Measurements from ENCODE around the gene OXLD1. TPM values are rescaled to one million over a fixed set of nuclear protein-coding genes. Genes with fewer than 3 reads are reported as not detected.

Gene OXLD1
- 40.2 and 66.0 TPM in 2 replicates for total RNA-seq (2021)
- Bru-seq, nascent RNA: percentile 70 among the genes with signal in this experiment
- percentile 81 among the genes with signal in this experiment for BruChase-seq, experiment 1, labeled RNA remaining after a 2-hour chase
- percentile 73 among the genes with signal in this experiment for BruChase-seq, experiment 2, labeled RNA remaining after a 6-hour chase
- long read RNA-seq, transcript OXLD1-206 (1 exons, 1,600 nt): major isoform, 44 of 87 reads
- long read RNA-seq, transcript OXLD1-207 (2 exons, 821 nt): minor isoform, 22 of 87 reads
- long read RNA-seq, transcript OXLD1-201 (2 exons, 620 nt): minor isoform, 14 of 87 reads
- long read RNA-seq, partial matches to known transcripts: 0 of 87 reads
- long read RNA-seq, other reads (novel, unspliced or antisense): 0 of 87 reads

DNA sequence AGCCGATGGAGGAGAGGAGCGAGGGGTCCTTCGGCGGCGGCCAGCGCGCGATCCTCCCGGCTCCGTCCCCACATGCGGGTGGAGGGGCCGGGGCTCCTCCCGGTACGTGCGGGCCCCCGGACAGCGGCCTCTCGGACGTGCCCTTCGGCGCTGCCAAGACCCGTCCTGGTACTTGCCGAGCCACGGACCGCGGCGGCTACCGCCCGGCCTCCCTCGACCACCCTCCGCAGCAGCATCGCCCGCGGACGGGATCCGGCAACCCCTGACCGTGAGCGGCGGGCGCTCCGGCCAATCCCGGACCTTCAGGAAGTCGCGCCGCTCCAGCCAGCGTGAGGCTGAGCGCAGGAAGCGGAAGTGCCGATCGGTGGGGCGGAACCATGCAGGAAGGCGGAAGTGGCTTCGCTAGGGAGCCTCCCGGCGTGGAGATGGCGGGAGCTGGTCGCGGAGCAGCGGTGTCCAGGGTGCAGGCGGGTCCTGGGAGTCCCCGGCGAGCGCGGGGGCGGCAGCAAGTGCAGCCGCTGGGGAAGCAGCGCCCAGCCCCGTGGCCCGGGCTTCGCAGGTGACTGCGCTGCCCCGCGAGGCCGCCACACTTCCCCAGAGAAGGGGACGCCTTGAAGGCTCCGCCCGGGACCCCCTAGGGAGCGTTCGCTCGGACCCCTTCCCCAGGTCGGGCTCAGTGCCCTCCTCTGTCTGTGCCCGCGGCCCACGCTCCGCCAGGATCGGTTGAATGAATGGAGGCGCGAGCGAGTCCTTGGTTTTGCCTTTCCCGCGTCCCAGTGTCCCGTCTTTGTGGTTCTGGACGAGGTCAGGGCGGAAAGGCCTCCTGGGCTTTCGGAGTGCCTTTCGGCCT lies at the start of gene OXLD1, which contains the start of gene CCDC137:
Gene OXLD1 (minus strand): TSS at position 264 of the 850 bp plus-strand sequence. CDS start 28 bp downstream, at position 236.
Gene CCDC137 (plus strand): TSS at position 396 of the 850 bp plus-strand sequence. CDS start 30 bp downstream, at position 426.
- ChIA-PET CTCF (no interaction called here), POLR2A (ENCODE audit: unreplicated experiment) (interaction anchor here (0.6 kb wide), 2 partner anchors 15 to 149 kb away, joined by 4 to 32 read pairs; no protein-coding TSS in a partner anchor)
- Histone ChIP-seq H3K4me3 (peak within 1 kb of the TSS; percentile 86), H3F3A (ENCODE audit: insufficient read depth, low read depth) (peaks cover 10% of the 10 kb centered on the region; the same call in 1 of the 2 replicates), H2AFZ (peak within 1 kb of the TSS; percentile 83), H3K27me3 (ENCODE audit: insufficient read depth, low read depth) (no peaks in the 10 kb centered on the region), H4K20me1 (ENCODE audit: insufficient read depth) (no peaks in the 10 kb centered on the region), H3K9me2 (ENCODE audit: insufficient read depth) (no peaks in the 10 kb centered on the region), H3K36me3 (ENCODE audit: low read depth) (no peaks in the 10 kb centered on the region), H3K9me3 (ENCODE audit: insufficient read depth, low read depth) (no peaks in the 10 kb centered on the region), H3K79me2 (ENCODE audit: low read depth) (peaks cover 42% of the 10 kb centered on the region), H3K27ac (peak within 1 kb of the TSS; percentile 19; the same call in 1 of the 2 replicates), H3K4me1 (replicated peaks; ENCODE audit: insufficient read depth) (peaks cover 10% of the 10 kb centered on the region), H3K4me2 (peak within 1 kb of the TSS; percentile 75)
- no peak for TF ChIP-seq EZH2 (IDR thresholded peaks at IDR 0.05; ENCODE audit: low read depth)
- TF ChIP-seq, protein P1, sequence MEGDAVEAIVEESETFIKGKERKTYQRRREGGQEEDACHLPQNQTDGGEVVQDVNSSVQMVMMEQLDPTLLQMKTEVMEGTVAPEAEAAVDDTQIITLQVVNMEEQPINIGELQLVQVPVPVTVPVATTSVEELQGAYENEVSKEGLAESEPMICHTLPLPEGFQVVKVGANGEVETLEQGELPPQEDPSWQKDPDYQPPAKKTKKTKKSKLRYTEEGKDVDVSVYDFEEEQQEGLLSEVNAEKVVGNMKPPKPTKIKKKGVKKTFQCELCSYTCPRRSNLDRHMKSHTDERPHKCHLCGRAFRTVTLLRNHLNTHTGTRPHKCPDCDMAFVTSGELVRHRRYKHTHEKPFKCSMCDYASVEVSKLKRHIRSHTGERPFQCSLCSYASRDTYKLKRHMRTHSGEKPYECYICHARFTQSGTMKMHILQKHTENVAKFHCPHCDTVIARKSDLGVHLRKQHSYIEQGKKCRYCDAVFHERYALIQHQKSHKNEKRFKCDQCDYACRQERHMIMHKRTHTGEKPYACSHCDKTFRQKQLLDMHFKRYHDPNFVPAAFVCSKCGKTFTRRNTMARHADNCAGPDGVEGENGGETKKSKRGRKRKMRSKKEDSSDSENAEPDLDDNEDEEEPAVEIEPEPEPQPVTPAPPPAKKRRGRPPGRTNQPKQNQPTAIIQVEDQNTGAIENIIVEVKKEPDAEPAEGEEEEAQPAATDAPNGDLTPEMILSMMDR (conservative IDR thresholded peaks at IDR 0.05): no peak
- intact Hi-C loops (cut with micrococcal nuclease; ENCODE audit: unreplicated experiment): loop anchor here (1.0 kb wide), 1 partner anchor 29 kb away; the partner anchor contains the start of genes NPLOC4 and TSPAN10
- BruUV-seq (replicated peaks): no TSS peak
- DNase-seq: peak; percentile 81 to 96

DNA sequence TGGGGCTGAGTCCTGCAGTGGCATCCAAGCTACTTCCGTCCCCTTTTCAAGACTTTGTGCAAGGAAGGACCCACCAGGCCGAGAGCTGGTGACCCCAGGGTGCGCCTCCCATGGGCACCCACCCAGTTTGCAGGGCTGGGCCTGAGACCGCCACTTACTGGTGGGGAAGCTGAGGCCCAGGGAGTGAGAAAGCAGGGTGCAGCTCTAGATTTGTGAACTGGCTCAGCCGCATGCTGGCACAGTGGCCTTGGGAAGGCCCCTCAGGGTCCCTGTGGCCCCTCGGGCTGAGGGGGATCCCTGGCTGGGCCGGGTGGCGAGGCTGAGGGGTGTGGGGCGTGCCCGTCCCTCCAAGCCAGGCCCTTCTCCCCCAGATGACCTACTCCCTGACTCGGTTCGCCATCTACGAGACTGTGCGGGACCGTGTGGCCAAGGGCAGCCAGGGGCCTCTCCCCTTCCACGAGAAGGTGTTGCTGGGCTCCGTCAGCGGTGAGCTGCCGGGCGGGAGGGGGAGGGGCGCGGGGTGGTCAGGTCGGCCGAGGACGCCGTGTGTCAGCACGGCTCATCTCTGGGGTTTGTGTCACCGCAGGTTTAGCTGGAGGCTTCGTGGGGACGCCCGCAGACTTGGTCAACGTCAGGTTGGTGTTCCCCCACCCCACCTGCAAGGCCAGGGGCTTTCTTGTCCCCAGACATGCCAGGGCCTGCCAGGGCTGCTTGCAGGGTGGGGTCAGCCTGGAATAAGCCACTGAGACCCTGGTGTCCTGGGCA lies 48.9 kb upstream of the OXLD1 start:
- Histone ChIP-seq H3K9me2 (ENCODE audit: insufficient read depth) (no peaks in the 10 kb centered on the region), H2AFZ (no peak overlapping the region), H3K27me3 (ENCODE audit: insufficient read depth, low read depth) (no peaks in the 10 kb centered on the region), H3K4me1 (replicated peaks; ENCODE audit: insufficient read depth) (peaks cover 24% of the 10 kb centered on the region), H3K36me3 (ENCODE audit: low read depth) (no peaks in the 10 kb centered on the region), H3K9me3 (ENCODE audit: insufficient read depth, low read depth) (no peaks in the 10 kb centered on the region), H3K4me2 (no peak overlapping the region), H4K20me1 (ENCODE audit: insufficient read depth) (0 out of 2 replicates have a peak, but pooled peaks cover 3% of the 10 kb centered on the region), H3K4me3 (no peak overlapping the region), H3K79me2 (ENCODE audit: low read depth) (peaks cover 27% of the 10 kb centered on the region), H3F3A (ENCODE audit: insufficient read depth, low read depth) (peaks cover 27% of the 10 kb centered on the region; the same call in 1 of the 2 replicates), H3K27ac (no peak overlapping the region)
- DNase-seq: no peak
- POLR2A ChIA-PET (ENCODE audit: unreplicated experiment): interaction anchor here (0.6 kb wide), 1 partner anchor 140 kb away, joined by 4 read pairs; no protein-coding TSS in a partner anchor
- TF ChIP-seq EZH2 (IDR thresholded peaks at IDR 0.05; ENCODE audit: low read depth): no peak
- TF ChIP-seq, protein P1 (conservative IDR thresholded peaks at IDR 0.05): no peak
- intact Hi-C loops (cut with micrococcal nuclease; ENCODE audit: unreplicated experiment): no loop called here
- CTCF ChIA-PET: interaction anchor here (0.6 kb wide), 1 partner anchor 305 kb away, joined by 5 read pairs; no protein-coding TSS in a partner anchor
- BruUV-seq (replicated peaks): no TSS peak

Data from PC-9 (cell line).